ENCODE measurements around the gene SETX.

Gene SETX

DNA sequence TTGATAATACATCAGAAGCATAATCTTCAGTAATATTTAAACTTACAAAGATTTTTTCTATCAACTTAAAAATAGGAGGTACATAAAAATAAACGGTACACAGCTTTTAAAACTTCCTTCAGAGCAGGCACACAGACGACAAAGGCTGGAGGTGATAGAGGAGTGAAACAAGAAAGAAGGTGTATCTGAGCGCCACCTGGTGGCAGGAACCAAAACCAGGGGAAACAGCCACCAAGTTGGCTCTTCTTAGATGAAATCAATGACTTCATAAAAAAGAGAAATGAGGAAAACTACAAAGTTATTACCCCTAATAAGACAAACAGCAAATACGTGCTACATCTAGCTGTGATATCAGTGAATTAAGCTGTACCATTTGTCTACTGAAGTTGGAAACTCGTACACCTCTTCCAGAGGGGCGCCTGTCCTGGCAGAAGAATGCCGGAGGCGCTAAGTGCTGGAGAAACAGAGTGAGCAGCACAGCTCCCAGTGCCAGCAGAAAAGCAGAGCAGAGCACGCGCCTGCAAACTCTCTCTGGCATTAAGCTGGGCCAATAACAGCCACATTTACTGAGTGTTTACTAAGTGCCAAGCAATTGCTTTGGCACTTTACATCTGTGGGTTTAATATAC lies 85.9 kb downstream of the SETX start:
- TF ChIP-seq POU2F2 (IDR thresholded peaks at IDR 0.05; ENCODE audit: low read depth, low read length) (no peak), PAX5 (IDR thresholded peaks at IDR 0.05; ENCODE audit: insufficient read depth, low read length, severe bottlenecking) (no peak), SPI1 (IDR thresholded peaks at IDR 0.05; ENCODE audit: low read depth, low read length) (no peak)
- no peak for DNase-seq (ENCODE audit: insufficient read length, low spot score)
- no peak for FAIRE-seq

DNA sequence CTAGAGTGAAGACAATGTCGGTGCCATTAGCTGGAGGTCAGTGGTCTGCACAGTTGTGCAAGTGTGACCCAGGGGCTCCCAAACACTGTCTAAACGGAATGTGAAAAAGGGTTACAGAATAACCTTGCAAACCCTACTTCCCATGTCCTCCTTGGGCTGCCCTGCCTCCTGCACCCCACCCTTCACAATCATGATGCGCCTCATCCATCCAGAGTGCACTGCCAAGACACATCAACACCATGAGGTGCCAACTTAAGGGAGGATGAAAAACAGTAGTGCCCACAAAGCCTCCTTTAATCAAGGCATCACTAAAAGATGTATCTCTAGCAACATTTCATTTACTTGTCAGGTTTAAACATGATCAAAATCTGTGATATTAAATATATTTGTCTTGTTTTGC lies 87.1 kb downstream of the SETX start:
- TF ChIP-seq POLR2AphosphoS5 (IDR thresholded peaks at IDR 0.05; ENCODE audit: low read depth, low read length) = no peak
- TF ChIP-seq PAX5 (IDR thresholded peaks at IDR 0.05; ENCODE audit: insufficient read depth, low read length, severe bottlenecking) = no peak
- no peak for TF ChIP-seq SPI1 (IDR thresholded peaks at IDR 0.05; ENCODE audit: low read depth, low read length)
- TF ChIP-seq POU2F2 (IDR thresholded peaks at IDR 0.05; ENCODE audit: low read depth, low read length) = no peak
- TF ChIP-seq POLR2A (IDR thresholded peaks at IDR 0.05; ENCODE audit: low read depth, low read length) = no peak
- FAIRE-seq (no peak), DNase-seq (ENCODE audit: insufficient read length, low spot score) (no peak)

DNA sequence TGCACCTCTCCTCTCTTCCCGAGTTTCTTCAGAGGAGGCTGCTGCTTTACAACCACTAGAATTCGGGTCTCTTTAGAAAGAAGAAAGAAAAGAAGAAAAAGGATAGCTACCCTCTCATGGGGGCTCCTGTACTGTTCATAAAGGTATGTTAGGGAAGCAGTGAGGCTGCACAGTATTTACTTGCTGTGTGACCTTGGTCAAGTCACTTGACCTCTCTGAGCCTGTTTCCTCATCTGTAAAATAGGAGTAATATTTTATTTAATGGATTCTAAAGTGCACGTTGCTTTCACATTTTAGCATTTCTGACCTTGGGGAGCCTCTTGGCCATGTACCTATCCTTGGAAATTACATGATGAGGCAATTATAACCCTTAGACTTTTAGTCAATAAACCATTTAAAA lies 88.8 kb downstream of the SETX start:
- TF ChIP-seq TAF1 (IDR thresholded peaks at IDR 0.05; ENCODE audit: low read depth, low read length) (no peak), SPI1 (IDR thresholded peaks at IDR 0.05; ENCODE audit: low read depth, low read length) (no peak), POLR2A (IDR thresholded peaks at IDR 0.05; ENCODE audit: low read depth, low read length) (no peak), POU2F2 (IDR thresholded peaks at IDR 0.05; ENCODE audit: low read depth, low read length) (no peak)
- FAIRE-seq = no peak
- DNase-seq (ENCODE audit: insufficient read length, low spot score) = no peak

DNA sequence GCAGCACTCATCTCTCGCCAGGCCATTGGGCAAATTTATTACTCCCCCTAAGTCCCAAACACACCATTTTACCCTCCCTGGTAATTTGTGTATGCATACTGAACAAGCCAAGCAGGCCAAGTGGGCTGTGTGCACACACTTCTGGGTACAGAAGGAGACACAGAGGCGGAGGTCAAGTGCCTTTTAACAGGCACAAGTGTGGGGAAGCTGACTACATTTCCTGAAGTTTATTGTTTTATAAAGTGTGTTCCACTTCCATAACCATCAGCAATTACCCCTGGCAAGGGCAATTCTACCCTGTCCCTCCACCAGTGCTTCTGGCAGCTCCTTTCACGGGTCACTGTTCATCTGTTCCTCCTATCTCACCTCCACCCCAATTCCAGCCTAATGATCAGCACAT lies 93.9 kb downstream of the SETX start:
- no peak for FAIRE-seq
- DNase-seq (ENCODE audit: insufficient read length, low spot score) = no peak
- TF ChIP-seq POLR2AphosphoS5 (IDR thresholded peaks at IDR 0.05; ENCODE audit: low read depth, low read length) (no peak), PAX5 (IDR thresholded peaks at IDR 0.05; ENCODE audit: insufficient read depth, low read length, severe bottlenecking) (no peak), SPI1 (IDR thresholded peaks at IDR 0.05; ENCODE audit: low read depth, low read length) (no peak), TAF1 (IDR thresholded peaks at IDR 0.05; ENCODE audit: low read depth, low read length) (no peak), POU2F2 (IDR thresholded peaks at IDR 0.05; ENCODE audit: low read depth, low read length) (no peak), POLR2A (IDR thresholded peaks at IDR 0.05; ENCODE audit: low read depth, low read length) (no peak)

DNA sequence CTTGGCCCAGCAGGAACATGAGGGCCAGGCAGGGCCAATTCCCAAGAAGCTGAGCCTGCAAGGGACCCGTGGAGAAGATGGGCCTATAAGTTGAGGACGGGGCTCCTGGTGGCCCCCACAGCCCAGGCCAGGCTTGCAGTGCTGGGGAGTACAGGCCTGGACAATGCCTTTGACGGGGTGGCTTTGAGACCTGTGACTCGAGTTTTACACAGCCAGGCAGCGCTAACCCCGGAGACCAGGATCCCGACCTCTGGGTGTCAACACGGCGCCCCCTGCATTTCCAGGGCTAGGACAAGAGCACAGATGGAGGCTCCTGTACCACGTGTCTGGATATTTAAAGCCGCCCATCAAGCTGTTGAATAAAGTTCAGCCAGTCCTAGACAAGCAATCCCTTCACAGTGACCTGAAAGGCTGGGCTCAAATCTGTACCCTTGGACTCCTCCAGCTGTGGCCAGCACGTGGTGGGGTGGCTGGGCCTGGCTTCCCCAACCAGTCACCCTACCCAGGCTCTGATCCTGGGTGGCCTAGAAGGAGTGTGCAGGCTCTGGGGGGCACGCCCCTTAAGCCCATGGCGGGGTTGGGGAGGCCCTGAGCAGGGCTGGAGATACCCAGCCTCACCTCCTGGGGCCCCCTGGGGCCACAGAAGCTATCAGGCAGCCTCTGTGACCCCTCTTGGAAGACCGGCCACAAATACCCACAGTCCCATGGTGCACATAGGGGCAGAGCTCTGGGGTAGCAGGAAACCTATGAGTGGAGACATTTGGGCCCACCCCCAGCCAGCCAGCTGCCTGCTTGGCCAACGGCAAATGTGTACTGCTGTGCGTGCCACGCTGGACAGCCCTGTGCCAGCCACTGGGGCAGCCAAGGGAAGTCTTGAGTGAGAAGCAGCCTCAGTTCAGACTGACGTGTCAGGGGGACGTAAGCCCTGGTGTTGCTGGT lies 104.2 kb downstream of the SETX start:
- no peak for FAIRE-seq
- DNase-seq (ENCODE audit: insufficient read length, low spot score) = no peak
- TF ChIP-seq SPI1 (IDR thresholded peaks at IDR 0.05; ENCODE audit: low read depth, low read length) = no peak
- no peak for TF ChIP-seq TAF1 (IDR thresholded peaks at IDR 0.05; ENCODE audit: low read depth, low read length)
- no peak for TF ChIP-seq PAX5 (IDR thresholded peaks at IDR 0.05; ENCODE audit: insufficient read depth, low read length, severe bottlenecking)
- TF ChIP-seq POU2F2 (IDR thresholded peaks at IDR 0.05; ENCODE audit: low read depth, low read length) = no peak
- TF ChIP-seq POLR2AphosphoS5 (IDR thresholded peaks at IDR 0.05; ENCODE audit: low read depth, low read length) = no peak
- no peak for TF ChIP-seq POLR2A (IDR thresholded peaks at IDR 0.05; ENCODE audit: low read depth, low read length)

DNA sequence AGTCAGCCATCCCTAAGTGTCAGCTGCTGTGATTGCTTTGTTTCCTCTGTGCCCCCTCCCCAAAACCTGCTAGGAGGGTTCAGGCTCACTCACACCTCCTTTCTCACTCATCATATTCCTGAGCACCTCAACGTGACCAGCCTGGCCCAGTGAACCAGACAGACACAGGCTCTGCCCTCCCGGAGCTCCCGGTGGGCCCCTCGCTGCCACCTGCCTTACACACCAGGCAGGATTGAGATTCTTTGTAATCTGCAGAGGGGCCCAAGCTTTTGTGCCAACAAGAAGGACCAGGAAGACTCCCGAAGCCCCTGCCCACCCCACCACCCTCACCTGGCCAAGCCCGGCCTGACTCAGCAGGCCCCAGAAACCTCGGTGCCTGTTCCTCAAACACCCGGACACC lies 105.1 kb downstream of the SETX start:
- DNase-seq (ENCODE audit: insufficient read length, low spot score) = no peak
- TF ChIP-seq POU2F2 (IDR thresholded peaks at IDR 0.05; ENCODE audit: low read depth, low read length) = no peak
- no peak for TF ChIP-seq SPI1 (IDR thresholded peaks at IDR 0.05; ENCODE audit: low read depth, low read length)
- no peak for TF ChIP-seq TAF1 (IDR thresholded peaks at IDR 0.05; ENCODE audit: low read depth, low read length)
- no peak for TF ChIP-seq PAX5 (IDR thresholded peaks at IDR 0.05; ENCODE audit: insufficient read depth, low read length, severe bottlenecking)
- TF ChIP-seq POLR2AphosphoS5 (IDR thresholded peaks at IDR 0.05; ENCODE audit: low read depth, low read length) = no peak
- TF ChIP-seq POLR2A (IDR thresholded peaks at IDR 0.05; ENCODE audit: low read depth, low read length) = no peak
- FAIRE-seq = no peak

DNA sequence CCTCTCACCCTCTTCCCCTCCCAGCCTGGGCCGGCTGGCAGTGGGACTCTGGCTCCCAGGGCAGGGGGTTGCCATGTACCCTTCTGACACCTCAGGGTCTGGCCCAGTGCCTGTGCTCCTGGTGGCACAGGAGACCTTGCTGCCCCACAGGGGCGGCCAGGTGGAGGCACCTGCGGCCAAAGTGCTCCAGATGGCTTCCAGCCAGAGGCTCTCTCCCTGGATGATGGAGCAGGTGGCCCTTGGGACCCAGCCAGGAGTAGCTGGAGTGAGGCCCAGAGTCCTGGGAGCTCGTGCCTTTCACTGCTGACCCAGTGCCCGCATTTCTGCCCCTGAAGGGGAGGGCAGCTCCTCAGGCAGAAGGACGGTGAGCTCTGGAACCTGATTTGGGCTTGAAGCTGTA lies 105.7 kb downstream of the SETX start:
- FAIRE-seq (no peak), DNase-seq (ENCODE audit: insufficient read length, low spot score) (no peak)
- no peak for TF ChIP-seq POLR2AphosphoS5 (IDR thresholded peaks at IDR 0.05; ENCODE audit: low read depth, low read length)
- no peak for TF ChIP-seq SPI1 (IDR thresholded peaks at IDR 0.05; ENCODE audit: low read depth, low read length)
- no peak for TF ChIP-seq POLR2A (IDR thresholded peaks at IDR 0.05; ENCODE audit: low read depth, low read length)
- no peak for TF ChIP-seq POU2F2 (IDR thresholded peaks at IDR 0.05; ENCODE audit: low read depth, low read length)
- no peak for TF ChIP-seq PAX5 (IDR thresholded peaks at IDR 0.05; ENCODE audit: insufficient read depth, low read length, severe bottlenecking)
- no peak for TF ChIP-seq TAF1 (IDR thresholded peaks at IDR 0.05; ENCODE audit: low read depth, low read length)

DNA sequence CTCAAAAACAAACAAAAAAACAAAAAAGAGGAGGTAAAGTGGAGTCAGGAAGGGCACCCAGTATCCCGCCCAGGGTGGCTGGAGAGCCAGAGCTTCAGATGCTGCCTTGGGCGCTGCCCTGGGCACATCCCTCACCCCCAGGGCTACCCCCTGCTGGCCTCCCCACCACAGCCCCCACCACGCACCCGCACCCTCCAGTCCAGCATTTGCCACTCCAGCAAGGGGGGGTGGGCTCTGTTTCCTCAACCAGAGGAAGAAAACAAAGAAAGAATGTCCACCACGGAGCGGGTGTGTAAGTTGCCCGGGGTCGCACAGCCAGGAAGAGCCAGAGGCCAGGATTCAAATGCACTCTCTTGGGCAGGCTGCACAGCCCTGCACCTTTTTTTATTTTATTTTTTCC lies 106.8 kb downstream of the SETX start:
- TF ChIP-seq POU2F2 (IDR thresholded peaks at IDR 0.05; ENCODE audit: low read depth, low read length) = no peak
- TF ChIP-seq SPI1 (IDR thresholded peaks at IDR 0.05; ENCODE audit: low read depth, low read length) = no peak
- TF ChIP-seq POLR2A (IDR thresholded peaks at IDR 0.05; ENCODE audit: low read depth, low read length) = no peak
- TF ChIP-seq PAX5 (IDR thresholded peaks at IDR 0.05; ENCODE audit: insufficient read depth, low read length, severe bottlenecking) = no peak
- no peak for TF ChIP-seq TAF1 (IDR thresholded peaks at IDR 0.05; ENCODE audit: low read depth, low read length)
- no peak for TF ChIP-seq POLR2AphosphoS5 (IDR thresholded peaks at IDR 0.05; ENCODE audit: low read depth, low read length)
- DNase-seq (ENCODE audit: insufficient read length, low spot score) = no peak
- no peak for FAIRE-seq

DNA sequence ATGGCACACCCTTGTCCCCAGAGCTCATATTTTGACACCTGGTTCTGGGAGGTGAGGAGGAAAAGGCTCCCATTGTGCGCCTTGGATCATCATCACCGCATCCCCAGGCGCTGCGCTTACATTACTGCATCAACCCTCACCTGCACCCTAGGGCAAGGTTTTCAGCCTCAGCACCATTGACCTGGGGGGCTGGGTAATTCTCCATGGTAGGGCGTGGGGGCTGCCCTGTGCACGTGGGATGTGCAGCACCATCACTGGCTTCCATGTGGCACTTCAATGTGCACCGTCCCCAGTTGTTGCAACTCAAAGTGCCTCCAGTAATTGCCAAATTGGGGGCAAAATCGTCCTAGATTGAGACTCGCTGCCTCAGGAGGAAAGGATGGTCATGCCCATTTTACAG lies 109.3 kb downstream of the SETX start:
- DNase-seq (ENCODE audit: insufficient read length, low spot score) (no peak), FAIRE-seq (no peak)
- TF ChIP-seq POLR2A (IDR thresholded peaks at IDR 0.05; ENCODE audit: low read depth, low read length) (no peak), PAX5 (IDR thresholded peaks at IDR 0.05; ENCODE audit: insufficient read depth, low read length, severe bottlenecking) (no peak), TAF1 (IDR thresholded peaks at IDR 0.05; ENCODE audit: low read depth, low read length) (no peak), POU2F2 (IDR thresholded peaks at IDR 0.05; ENCODE audit: low read depth, low read length) (no peak), POLR2AphosphoS5 (IDR thresholded peaks at IDR 0.05; ENCODE audit: low read depth, low read length) (no peak), SPI1 (IDR thresholded peaks at IDR 0.05; ENCODE audit: low read depth, low read length) (no peak)

Measured in GM12891 (cell line).